ENCODE data around the gene WDFY1. TPM values are rescaled to one million over a fixed set of nuclear protein-coding genes. Genes with fewer than 3 reads are reported as not detected.

The WDFY1 gene
- total RNA-seq, 1 experiment from 2014 or later: 44.7 TPM

GRCh38 chr2:223865907-223866508 lies 79.1 kb downstream of the WDFY1 start:
- Histone ChIP-seq H3K4me1 (ENCODE audit: control insufficient read depth in 1 of 2, insufficient read depth in 2 of 2, low read length in 2 of 2) (peaks cover 18 to 30% of the 10 kb centered on the region in 2 experiments), H3K4me2 (ENCODE audit: low read length) (no peak overlapping the region), H2AFZ (ENCODE audit: low read depth, low read length, poor library complexity, severe bottlenecking) (no peak overlapping the region), H3K79me2 (ENCODE audit: insufficient read depth, low read length) (no peaks in the 10 kb centered on the region), H3K9ac (ENCODE audit: low read length) (no peak overlapping the region), H4K20me1 (ENCODE audit: insufficient read depth) (no peaks in the 10 kb centered on the region), H3K27ac (ENCODE audit: low read depth, low read length) (no peak overlapping the region), H3K27me3 (ENCODE audit: insufficient read depth, low read length) (no peaks in the 10 kb centered on the region), H3K9me2 (ENCODE audit: insufficient read depth) (no peaks in the 10 kb centered on the region), H3K4me3 (replicated peaks in 1 of 2; ENCODE audit: low read depth in 1 of 2, low read length in 2 of 2) (no peak overlapping the region), H3K36me3 (ENCODE audit: control insufficient read depth in 1 of 2, insufficient read depth in 2 of 2, low read length in 2 of 2) (no peaks in the 10 kb centered on the region), H3K9me3 (ENCODE audit: control insufficient read depth in 1 of 2, insufficient read depth in 1 of 2, low read depth in 1 of 2, low read length in 2 of 2) (no peaks in the 10 kb centered on the region)
- TF ChIP-seq SIN3A (IDR thresholded peaks at IDR 0.05; ENCODE audit: low read depth): no peak
- TF ChIP-seq EZH2 (IDR thresholded peaks at IDR 0.05): no peak
- TF ChIP-seq FOSL1 (IDR thresholded peaks at IDR 0.05; ENCODE audit: low read depth): no peak
- TF ChIP-seq ZBTB33 (IDR thresholded peaks at IDR 0.05; ENCODE audit: extremely low read depth, insufficient replicate concordance, low read length): no peak
- TF ChIP-seq RAD21 (IDR thresholded peaks at IDR 0.05; ENCODE audit: low read depth): no peak
- TF ChIP-seq ZFX (IDR thresholded peaks at IDR 0.05): no peak
- TF ChIP-seq MAX (IDR thresholded peaks at IDR 0.05): no peak
- no peak for TF ChIP-seq YY1 (IDR thresholded peaks at IDR 0.05; ENCODE audit: extremely low read depth, insufficient replicate concordance, low read depth, low read length)
- no peak for TF ChIP-seq ZNF274 (IDR thresholded peaks at IDR 0.05; ENCODE audit: low read depth, low read length)
- TF ChIP-seq CTCF (IDR thresholded peaks at IDR 0.05 in 2 of 3, conservative IDR thresholded peaks at IDR 0.05 in 1 of 3; ENCODE audit: borderline replicate concordance in 1 of 3, insufficient read depth in 1 of 3, low read depth in 2 of 3, low read length in 2 of 3): no peak
- TF ChIP-seq ELF1 (IDR thresholded peaks at IDR 0.05; ENCODE audit: borderline replicate concordance, low read depth): no peak
- no peak for TF ChIP-seq POLR2AphosphoS5 (IDR thresholded peaks at IDR 0.05; ENCODE audit: low read depth, low read length)
- no peak for TF ChIP-seq CEBPB (IDR thresholded peaks at IDR 0.05; ENCODE audit: low read depth)
- BruUV-seq (replicated peaks): no TSS peak
- RAD21 ChIA-PET (ENCODE audit: low non-redundant PET in 1 of 2, low total read pairs in 2 of 2, uncharacterized antibody in 2 of 2, unreplicated experiment in 2 of 2): no interaction called here
- intact Hi-C loops (cut with micrococcal nuclease): no loop called here
- ATAC-seq (no peak), DNase-seq (ENCODE audit: low read depth, low spot score) (no peak)
- CTCF ChIA-PET: no interaction called here
- POLR2A ChIA-PET: no interaction called here

All from HCT116 (cell line).